ENCODE data around the gene CHST9.

GRCh38 chr18:26888259-26888658 is 296.8 kb downstream of the CHST9 start:
- no peak for TF ChIP-seq POLR2A (IDR thresholded peaks at IDR 0.05)
- TF ChIP-seq CTCF (IDR thresholded peaks at IDR 0.05), result no peak

Data from adrenal gland (tissue), 5 donors.